Measurements from ENCODE around the gene C18orf63. TPM values are rescaled to one million over a fixed set of nuclear protein-coding genes. Genes with fewer than 3 reads are reported as not detected.

Gene C18orf63
- total and polyA plus RNA-seq, 2 experiments from 2014 or later: not detected

DNA sequence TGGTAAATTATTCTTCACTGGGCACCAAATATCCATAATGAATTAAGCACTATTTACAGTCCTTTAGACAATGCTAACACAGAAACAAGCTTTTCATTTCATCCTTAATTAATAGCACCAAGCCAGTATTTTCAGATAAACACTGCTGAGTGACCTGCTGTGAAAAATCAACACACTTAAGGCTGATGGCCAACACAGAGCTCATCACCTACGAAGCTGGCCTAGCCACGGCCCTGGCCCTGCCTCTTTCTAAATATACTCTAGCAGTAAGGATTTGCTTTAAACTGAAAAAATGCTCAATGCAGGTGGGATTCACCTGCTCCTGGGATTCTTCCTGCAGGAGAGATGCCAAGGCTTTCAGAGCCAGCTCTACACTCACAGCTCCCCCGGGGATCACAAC is 42.2 kb upstream of the C18orf63 start:
- H3K79me2 ChIP-seq (replicated peaks; ENCODE audit: insufficient read depth): peaks cover 95% of the 10 kb centered on the region

More for the DNA sequence above, 42.2 kb upstream of the C18orf63 start:
- Histone ChIP-seq H3K27me3 (ENCODE audit: insufficient read depth) (no peaks in the 10 kb centered on the region), H3K4me2 (no peak overlapping the region), H3F3A (replicated peaks; ENCODE audit: low read depth) (no peaks in the 10 kb centered on the region), H3K4me3 (no peak overlapping the region), H3K9me2 (ENCODE audit: insufficient read depth) (no peaks in the 10 kb centered on the region), H2AFZ (no peak overlapping the region), H3K27ac (ENCODE audit: low read depth) (no peak overlapping the region), H3K36me3 (ENCODE audit: insufficient read depth) (no peaks in the 10 kb centered on the region; the same call in 1 of the 2 replicates), H4K20me1 (replicated peaks; ENCODE audit: insufficient read depth) (peaks cover 20% of the 10 kb centered on the region), H3K4me1 (ENCODE audit: insufficient read depth) (peaks cover 14% of the 10 kb centered on the region; the same call in 1 of the 2 replicates)
- no peak overlapping the region for H3K4me3 Mint-ChIP-seq
- H3K27me3 Mint-ChIP-seq (ENCODE audit: insufficient read depth, low read depth, poor library complexity): peaks cover 10% of the 10 kb centered on the region
- H3K4me1 Mint-ChIP-seq: peaks cover 61% of the 10 kb centered on the region
- TF ChIP-seq, protein P1, sequence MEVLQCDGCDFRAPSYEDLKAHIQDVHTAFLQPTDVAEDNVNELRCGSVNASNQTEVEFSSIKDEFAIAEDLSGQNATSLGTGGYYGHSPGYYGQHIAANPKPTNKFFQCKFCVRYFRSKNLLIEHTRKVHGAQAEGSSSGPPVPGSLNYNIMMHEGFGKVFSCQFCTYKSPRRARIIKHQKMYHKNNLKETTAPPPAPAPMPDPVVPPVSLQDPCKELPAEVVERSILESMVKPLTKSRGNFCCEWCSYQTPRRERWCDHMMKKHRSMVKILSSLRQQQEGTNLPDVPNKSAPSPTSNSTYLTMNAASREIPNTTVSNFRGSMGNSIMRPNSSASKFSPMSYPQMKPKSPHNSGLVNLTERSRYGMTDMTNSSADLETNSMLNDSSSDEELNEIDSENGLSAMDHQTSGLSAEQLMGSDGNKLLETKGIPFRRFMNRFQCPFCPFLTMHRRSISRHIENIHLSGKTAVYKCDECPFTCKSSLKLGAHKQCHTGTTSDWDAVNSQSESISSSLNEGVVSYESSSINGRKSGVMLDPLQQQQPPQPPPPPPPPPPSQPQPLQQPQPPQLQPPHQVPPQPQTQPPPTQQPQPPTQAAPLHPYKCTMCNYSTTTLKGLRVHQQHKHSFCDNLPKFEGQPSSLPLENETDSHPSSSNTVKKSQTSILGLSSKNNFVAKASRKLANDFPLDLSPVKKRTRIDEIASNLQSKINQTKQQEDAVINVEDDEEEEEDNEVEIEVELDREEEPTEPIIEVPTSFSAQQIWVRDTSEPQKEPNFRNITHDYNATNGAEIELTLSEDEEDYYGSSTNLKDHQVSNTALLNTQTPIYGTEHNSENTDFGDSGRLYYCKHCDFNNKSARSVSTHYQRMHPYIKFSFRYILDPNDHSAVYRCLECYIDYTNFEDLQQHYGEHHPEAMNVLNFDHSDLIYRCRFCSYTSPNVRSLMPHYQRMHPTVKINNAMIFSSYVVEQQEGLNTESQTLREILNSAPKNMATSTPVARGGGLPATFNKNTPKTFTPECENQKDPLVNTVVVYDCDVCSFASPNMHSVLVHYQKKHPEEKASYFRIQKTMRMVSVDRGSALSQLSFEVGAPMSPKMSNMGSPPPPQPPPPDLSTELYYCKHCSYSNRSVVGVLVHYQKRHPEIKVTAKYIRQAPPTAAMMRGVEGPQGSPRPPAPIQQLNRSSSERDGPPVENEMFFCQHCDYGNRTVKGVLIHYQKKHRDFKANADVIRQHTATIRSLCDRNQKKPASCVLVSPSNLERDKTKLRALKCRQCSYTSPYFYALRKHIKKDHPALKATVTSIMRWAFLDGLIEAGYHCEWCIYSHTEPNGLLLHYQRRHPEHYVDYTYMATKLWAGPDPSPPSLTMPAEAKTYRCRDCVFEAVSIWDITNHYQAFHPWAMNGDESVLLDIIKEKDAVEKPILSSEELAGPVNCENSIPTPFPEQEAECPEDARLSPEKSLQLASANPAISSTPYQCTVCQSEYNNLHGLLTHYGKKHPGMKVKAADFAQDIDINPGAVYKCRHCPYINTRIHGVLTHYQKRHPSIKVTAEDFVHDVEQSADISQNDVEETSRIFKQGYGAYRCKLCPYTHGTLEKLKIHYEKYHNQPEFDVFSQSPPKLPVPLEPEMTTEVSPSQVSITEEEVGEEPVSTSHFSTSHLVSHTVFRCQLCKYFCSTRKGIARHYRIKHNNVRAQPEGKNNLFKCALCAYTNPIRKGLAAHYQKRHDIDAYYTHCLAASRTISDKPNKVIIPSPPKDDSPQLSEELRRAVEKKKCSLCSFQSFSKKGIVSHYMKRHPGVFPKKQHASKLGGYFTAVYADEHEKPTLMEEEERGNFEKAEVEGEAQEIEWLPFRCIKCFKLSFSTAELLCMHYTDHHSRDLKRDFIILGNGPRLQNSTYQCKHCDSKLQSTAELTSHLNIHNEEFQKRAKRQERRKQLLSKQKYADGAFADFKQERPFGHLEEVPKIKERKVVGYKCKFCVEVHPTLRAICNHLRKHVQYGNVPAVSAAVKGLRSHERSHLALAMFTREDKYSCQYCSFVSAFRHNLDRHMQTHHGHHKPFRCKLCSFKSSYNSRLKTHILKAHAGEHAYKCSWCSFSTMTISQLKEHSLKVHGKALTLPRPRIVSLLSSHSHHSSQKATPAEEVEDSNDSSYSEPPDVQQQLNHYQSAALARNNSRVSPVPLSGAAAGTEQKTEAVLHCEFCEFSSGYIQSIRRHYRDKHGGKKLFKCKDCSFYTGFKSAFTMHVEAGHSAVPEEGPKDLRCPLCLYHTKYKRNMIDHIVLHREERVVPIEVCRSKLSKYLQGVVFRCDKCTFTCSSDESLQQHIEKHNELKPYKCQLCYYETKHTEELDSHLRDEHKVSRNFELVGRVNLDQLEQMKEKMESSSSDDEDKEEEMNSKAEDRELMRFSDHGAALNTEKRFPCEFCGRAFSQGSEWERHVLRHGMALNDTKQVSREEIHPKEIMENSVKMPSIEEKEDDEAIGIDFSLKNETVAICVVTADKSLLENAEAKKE (CRISPR knock-in tag; IDR thresholded peaks at IDR 0.05): no peak
- TF ChIP-seq CREB1 (CRISPR knock-in tag; IDR thresholded peaks at IDR 0.05; ENCODE audit: low read depth) (no peak), EZH2 (IDR thresholded peaks at IDR 0.05; ENCODE audit: low read depth, unreplicated experiment) (no peak), ZNF114 (CRISPR knock-in tag; IDR thresholded peaks at IDR 0.05) (no peak), ZNF331 (CRISPR knock-in tag; IDR thresholded peaks at IDR 0.05; ENCODE audit: low read depth) (no peak)
- DNase-seq (ENCODE audit: low spot score) (no peak), ATAC-seq (no peak)
- H3K36me3 Mint-ChIP-seq (ENCODE audit: low read depth): peaks cover 39% of the 10 kb centered on the region
- H3K9me3 Mint-ChIP-seq: no peaks in the 10 kb centered on the region; the same call in 2 of the 3 replicates
- H3K27ac Mint-ChIP-seq: no peak overlapping the region
